Kidney glomerular epithelial cell (primary cell): ENCODE results near the gene SRA1.

Experiments used
- DNase-seq: peaks from one replicate; lab custom pipeline; 2025; lab: John Stamatoyannopoulos, UW

SRA1 gene

DNA sequence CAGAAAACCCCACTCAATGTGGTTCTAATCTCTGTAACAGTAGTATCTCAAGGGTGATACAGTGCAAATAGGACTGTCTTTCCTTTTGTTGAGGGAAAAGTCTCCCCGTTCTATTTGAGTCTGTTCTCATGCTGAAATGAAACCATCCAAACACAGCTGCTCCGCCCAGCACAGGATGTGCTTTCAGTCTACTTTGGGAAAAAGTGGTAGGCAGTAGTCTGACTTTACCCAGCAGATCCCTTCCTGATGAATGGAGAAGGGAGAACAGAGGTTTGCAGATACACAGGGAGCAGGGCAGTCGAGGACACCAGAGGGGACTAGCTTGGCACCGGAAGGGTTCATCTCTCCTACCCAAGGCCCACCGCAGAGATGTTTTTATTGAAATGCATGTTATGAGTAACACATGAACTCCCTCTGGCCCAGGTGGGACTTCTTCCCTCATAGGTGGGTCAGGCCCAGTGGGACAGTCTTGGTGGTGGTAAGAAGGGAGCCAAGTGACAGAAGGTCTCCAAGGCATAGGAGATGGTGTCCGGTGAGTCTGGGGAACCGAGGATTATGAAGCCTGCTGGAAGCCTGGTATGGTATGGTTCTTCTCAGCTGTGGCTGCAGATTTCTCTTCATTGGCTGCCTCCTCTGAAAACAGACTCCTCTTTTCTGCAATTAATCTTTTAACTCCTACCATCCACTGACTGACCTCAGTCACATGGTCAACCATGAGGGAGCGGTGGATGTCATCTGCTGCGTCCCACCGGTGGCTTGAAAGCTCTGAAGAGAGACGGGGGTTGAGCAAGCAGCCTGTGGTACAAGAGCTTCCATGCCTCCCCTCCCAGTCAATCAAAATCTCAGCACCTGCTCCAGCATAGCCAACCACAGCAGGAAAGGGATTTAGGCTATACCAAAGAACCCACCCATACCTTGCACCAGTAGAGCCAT lies 6.9 kb downstream of the SRA1 start:
- DNase-seq, result no peak

DNA sequence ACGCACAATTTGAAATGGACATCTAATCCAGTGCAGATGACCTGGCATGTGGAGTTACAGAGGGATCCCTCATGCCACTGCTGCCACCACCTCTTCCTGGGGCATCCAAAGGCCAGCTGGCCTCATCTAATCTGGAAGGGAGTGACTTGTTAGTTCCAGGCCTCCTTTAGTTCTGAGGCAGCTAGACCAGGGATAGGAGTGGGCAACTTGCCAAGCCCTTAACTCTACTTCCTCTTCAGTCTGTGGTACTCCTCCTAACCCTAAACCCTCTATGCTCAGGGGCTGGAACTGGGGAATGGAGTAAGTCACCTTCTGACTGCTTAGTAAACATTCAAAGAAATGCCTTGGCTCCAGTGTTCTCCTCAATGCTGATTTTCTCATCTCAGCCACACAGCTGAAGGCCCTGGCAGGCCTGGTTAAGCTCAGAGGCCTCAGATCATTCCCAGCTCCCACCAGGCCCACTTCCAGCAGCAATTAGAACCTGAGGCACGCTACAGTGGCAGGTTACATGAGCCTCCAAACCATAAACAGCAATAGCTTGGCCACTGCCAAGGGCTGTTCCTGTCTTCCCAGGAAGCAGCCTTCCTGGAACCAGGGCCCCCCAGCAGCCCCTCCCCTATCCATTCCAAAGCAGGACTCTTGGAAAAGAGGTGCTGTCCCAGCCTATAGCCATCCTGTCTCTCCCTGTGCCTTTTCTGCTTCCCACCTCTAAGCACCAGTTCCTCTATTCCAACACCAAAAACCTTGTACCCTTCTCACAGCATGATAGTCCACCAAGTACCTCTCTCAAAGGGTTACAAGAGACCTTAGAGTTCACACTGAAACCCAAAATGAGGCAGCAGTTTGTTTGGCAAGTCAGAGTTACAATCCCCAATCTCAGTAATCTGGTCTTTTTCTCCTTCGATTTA lies 7.8 kb downstream of the SRA1 start:
- DNase-seq, result no peak

DNA sequence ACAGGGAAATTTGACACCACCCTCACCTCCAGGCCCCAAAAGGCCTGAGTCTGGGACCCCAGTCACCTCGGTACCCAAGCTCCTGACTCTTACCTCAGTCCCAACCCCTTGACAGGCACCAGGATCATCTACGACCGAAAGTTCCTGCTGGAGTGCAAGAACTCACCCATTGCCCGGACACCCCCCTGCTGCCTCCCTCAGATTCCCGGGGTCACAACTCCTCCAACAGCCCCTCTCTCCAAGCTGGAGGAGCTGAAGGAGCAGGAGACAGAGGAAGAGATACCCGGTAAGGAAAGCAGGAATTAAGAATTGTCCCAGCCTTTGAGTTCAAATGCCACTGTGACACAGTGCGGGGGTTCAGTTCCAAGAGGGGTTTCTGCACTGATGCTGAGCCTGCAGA lies 8.5 kb downstream of the SRA1 start:
- no peak for DNase-seq

DNA sequence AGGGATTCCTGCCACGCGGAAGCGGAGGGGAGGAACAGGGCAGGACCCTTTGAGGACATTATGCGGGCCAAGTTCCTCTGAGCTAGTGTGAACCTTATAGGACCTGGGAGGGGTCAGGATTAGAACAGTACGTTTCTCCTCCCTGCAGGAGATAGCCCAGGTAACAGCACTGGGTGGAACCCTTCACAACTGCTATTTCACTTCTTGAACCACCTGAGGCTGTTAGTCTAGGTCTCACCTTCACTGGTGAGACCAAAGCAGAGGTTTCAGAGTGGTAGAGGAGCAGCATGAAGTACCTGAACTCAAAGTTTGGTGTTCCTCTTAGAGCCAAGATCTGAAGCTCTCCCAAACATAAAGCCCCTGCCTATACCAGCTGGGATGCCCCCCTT lies 9.0 kb downstream of the SRA1 start:
- DNase-seq, result no peak

DNA sequence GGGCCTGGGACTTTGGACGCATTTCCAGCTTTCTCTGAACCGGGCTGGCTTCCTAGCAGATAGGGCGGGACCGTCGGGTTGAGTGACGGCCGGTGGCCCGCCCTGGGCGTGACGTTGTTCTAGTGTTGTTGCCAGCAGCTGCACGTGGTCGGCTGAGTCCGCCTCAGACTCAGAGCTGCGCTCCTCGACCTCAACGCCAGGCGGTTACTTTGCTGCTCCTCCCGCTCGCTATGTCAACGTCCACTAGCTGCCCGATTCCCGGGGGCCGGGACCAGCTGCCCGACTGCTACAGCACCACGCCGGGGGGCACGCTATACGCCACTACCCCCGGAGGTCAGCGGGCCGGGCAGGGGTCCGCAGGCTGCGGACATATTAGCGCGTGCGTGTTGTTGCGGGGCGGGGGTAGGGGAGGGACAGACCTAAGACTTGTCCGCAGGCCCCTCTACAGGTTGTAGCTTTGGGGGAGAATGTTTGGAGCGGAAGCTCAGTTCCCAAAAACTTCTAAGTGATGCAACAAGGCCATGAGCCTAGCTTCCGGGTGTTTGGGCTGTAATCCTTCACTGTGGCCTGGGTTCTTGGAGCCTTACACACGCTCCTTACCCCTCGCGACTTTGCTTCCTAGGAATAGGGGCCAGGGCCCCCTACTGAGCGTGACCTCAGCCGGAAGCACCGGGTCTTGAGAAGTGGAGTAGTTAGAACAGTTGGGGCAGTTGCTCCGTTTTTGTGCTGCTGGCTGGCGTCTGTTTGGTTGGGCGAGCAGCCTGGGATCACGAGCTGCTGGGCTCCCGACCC lies 9.6 kb downstream of the SRA1 start, which contains the start of gene EIF4EBP3:
TSS of gene EIF4EBP3 (plus strand) at position 155 of the 792 bp plus-strand sequence. CDS start at position 231, 76 bp downstream.
- DNase-seq, result peak; percentile 82

DNA sequence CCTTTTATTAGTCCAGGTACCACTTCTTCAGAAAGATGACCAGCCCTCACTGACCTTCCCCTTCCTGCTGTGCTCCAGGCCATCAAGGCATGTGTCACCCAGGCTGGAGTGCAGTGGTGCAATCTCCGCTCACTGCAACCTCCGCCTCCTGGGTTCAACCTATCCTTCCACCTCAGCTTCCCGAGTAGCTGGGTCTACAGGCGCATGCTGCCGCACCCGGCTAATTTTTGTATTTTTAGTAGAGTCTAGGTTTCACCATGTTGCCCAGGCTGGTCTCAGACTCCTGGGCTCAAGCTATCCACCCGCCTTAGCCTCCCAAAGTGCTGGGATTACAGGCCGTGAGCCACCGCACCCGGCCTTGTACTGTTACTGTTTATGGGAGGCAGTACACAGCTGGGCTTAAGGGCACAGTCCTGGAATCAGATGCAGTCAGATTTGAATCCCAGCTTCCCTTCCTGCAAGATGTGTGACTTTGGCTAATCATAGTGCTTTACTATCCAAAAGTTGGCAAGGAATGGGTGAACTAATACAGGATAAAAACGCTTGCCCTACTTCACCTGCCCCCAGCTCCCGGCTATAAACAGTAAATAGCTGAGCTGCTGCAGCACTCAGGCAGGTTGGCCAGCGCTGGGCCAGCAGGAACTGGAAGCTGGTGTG lies 10.3 kb downstream of the SRA1 start:
- no peak for DNase-seq

DNA sequence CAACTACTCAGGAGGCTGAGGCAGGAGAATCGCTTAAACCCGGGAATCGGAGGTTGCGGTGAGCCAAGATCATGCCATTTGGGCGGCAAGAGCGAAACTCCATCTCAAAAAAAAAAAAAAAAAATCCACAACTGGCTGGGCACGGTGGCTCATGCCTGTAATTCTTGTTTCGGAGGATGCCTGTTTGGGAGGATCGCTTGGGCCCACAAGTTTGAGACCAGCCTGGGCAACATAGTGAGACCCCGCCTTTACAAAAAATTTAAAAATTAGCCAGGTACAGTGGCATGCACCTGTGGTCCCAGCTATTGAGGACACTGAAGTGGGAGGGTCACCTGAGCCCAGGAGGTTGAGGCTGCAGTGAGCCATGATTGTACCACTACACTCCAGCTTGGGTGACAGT lies 11.7 kb downstream of the SRA1 start:
- no peak for DNase-seq

DNA sequence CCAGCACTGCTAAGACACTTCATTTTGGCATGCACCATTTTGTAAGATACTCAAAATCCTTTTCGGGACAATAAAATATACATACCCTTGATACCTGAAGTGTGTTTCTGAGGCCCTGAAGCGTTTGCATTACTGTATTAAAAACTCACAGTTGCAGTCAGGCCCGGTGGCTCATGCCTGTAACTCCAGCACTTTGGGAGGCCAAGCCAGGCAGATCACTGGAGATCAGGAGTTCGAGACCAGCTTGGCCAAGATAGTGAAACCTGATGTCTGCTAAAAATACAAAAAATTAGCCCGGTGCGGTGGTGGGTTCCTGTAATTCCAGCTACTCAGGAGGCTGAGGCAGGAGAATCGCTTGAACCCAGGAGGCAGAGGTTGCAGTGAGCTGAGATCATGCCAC lies 12.3 kb downstream of the SRA1 start:
- DNase-seq, result no peak

DNA sequence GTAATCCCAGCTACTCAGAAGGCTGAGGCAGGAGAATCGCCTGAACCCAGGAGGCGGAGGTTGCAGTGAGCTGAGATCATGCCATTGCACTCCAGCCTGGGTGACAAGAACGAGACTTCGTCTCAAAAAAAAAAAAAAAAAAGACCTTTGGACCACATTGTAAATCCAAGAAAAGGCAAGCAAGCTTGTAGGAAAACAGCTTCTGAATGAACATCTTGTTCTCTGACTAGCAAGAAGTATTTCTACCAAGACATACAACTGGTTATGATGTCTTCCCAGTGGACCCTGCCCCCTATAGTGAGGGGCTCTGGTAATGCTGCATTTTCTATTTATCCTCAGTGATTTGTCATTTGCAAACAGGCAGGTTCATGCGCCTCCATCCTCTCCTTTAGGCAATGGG lies 14.3 kb downstream of the SRA1 start:
- no peak for DNase-seq

DNA sequence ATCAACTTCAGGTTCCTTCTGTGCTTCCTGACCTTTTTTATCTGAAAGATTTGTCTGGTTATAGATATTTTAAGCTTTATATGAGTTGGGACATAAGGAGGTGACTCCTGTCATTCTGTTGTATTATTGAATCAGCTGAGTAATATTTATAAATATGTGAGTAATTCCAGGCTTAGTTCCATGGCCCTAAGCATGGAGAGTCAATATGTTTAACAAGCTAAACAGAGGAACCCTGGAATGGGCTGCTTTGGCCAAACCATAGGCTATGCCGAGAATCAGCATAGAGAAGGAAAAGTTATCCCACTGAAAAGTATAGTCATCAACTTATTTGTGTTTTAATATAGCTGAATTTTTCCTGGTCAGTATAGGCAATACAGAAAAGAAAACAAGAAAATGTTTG lies 17.0 kb downstream of the SRA1 start:
- no peak for DNase-seq

DNA sequence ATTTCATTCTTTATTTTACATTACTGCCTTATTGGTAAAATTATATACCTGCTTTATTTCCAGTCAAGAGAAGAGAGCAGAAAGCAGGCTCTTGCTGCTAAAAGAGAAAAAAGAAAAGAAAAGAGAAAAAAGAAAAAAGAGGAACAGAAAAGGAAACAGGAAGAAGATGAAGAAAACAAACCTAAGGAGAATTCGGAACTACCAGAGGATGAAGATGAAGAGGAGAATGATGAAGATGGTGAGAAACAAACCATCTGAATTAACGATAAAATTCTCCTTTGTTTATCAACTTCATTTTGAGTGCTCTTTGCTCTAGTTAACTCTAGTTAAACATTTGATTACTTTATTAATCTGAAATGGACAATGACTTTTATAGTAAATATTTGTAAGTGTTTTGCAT lies 33.3 kb downstream of the SRA1 start:
- DNase-seq, result no peak

DNA sequence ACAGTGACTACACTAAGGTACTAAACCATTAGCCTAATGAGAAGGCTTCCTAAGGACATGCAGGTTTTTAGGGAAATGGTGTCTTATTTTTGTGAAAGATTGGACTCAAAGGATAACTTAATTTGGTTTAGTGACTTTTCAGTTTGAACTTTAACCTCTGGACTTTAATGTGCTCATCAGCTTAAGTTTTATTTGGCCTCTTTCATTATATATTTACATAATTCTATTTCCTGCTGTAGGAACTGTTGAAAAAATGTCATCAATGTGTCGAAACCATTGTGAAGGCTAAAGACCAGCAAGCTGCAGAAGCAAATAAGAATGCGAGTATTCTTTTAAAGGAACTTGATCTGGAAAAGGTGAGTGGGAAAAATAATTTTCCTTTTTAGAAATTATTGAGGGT lies 44.1 kb downstream of the SRA1 start:
- no peak for DNase-seq

DNA sequence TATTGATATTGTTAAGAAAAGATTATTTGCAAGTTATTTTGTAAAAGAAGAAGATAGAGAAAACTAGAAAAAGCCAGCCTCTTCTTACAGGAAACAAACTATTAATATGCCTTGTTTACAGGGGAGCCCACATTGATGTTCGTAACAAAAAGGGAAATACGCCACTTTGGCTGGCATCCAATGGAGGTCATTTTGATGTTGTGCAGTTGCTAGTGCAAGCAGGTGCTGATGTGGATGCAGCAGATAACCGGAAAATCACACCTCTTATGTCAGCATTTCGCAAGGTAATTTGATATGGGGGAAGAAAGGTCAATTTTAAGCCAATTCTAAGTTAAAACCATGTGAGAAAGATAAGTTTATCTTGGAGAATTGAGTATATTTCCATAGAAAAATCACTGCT lies 47.4 kb downstream of the SRA1 start:
- DNase-seq, result no peak

DNA sequence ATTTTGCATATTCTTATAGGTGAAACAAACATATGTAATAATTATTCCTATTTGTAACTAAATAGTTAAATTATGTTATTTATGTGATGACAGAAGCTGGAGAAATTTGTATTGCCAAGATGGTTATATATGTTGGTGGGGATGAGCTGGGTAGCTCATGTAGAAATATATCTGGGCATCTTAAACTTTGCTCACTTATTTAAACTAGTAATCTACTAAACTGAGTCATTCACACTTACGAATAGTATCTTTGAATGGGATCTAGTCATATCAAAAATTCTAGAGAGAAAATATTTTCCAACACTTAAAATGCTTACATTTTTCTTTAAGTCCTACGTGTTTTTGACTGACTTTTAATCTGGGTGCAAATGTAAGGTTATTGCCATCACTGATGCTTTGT lies 54.4 kb downstream of the SRA1 start:
- no peak for DNase-seq
